HG02623 (cell line): ENCODE measurements around the gene ZNF580.
A peak's percentile ranks its signal among the peaks of the same experiment; 100 is the strongest.

Experiments
- ATAC-seq: cut with Tn5 transposase; IDR thresholded peaks from one replicate; pipeline ENCODE4 v1.9.1; 2021; ENCODE audit warnings: moderate library complexity; ENCODE audit not compliant: unreplicated experiment

The ZNF580 gene, protein sequence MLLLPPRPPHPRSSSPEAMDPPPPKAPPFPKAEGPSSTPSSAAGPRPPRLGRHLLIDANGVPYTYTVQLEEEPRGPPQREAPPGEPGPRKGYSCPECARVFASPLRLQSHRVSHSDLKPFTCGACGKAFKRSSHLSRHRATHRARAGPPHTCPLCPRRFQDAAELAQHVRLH

DNA sequence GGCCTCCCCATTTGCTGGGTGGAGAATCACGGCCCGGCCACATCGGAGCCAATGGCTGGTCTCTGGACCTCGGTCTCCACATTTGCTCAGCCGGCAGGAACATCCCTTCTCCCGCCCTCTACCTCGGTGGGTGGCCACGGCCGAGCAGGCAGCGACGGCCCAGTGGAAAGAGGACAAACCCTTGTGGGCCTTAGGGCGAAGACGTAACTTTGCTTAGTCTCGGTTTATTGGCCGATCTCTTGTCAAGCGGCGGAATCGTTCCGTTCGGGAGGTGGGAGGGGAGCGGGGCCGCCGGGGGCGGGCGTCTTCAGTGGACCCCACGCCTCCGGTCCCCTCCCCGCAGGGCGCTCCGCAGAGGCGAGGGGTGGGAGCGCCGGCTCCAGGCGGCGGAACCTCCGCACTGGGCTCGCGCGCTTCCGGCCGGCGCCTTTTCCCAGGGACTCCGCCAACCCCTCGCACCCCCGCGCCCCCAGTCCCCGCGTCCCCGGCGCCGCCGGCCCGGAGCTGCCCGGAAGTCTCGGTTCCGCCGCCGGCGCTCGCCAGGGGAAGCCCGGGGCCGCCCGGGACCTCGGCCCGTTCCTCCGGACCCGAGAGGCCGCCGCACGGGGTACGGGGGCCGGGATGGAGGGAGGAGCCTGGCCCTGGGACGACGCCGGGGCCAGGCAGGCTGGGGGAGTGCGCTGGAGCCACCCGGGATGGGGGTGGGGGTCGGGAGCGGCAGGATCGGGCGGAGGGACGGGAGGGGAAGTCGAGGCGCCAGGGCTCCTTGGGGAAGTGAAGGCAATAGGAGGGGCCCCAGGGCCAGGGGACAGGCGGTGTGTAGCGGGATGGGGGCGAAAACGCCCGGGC lies at the start of gene ZNF580:
TSS of gene ZNF580 (plus strand) at position 426 of the 849 bp plus-strand sequence. CDS start 1,507 bp downstream, outside the sequence.
- ATAC-seq: no peak

DNA sequence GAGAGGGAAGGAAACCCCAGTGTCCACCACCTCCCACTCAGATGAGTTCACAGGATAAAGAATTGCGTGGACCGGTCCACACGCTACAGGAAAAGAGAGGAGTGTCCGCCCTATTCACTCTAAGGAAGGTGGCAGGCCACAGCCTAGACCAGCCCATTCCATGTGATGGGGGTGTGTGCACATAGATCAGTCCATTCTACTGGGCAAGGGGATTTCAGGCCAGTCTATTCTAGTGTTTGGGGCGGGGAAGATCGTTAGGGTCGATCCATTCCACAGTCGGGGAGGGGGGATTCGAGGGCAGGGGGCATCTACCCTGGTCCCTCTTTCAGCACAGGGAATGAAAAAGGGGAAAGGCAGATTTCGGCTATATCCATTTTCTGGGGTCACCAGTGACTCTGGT lies 49.2 kb upstream of the ZNF580 start:
- no peak for ATAC-seq

DNA sequence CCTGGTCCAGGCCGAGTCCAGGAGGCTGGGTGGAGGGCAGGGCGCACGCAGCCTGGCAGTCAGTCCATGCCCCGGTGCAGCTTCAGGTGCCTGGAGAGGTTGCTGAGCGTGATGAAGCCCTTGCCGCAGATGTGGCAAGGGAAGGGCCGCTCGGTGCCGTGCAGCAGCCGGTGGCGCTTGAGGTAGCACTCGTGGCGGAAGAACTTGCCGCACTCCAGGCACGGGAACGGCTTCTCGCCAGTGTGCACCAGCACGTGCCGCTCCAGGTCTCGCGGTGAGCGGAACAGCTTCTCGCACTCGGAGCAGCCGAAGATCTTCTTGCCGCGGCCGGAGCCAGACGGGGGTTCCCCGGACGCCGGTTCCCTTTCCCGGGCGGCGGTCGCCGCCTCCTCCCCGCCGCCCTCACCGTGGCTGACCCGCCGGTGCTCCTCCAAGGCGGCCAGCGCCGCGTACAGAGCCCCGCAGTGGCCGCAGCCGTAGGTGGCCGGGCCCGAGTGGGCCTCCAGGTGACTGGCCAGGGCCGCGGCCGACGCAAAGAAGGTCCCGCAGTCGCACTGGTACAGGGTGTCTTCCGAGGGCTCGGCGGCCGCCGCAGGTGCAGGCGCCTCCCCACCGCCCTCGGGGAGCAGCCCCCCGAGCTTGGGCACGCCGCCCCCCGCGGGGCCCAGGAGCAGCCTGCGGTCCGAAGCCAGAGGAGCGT lies 48.3 kb upstream of the ZNF580 start:
- ATAC-seq: no peak

DNA sequence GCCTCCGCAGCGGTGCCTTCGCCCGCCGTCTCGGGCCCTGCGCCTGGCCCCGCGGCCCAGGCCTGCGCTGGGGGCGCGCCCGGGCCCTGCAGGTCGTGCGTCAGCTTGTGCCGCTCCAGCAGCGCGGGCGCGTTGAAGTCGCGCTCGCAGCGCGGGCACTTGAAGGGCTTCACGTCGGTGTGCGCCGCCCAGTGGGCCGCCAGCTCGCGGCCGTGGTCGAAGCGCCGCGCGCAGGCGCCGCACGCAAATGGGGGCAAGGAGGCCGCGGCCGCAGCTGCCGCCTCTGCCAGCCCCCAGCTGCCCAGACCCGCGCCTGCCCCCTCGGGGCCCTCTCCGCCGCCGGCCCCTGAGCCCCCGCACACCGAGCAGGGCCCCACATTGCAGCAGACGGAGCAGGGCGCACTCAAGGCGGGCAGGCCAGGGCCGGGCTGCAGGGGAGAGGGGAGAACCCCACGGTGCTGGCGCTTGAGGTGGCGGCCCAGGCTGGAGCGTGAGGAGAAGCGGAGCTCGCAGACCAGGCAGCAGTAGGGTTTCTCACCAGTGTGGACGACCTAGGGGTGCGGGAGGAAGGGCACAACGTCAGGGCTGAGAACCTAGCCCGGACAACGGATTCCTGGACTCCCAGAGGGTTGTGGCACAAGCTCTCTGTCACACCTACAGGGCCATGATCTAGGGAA lies 47.6 kb upstream of the ZNF580 start:
- ATAC-seq: no peak

DNA sequence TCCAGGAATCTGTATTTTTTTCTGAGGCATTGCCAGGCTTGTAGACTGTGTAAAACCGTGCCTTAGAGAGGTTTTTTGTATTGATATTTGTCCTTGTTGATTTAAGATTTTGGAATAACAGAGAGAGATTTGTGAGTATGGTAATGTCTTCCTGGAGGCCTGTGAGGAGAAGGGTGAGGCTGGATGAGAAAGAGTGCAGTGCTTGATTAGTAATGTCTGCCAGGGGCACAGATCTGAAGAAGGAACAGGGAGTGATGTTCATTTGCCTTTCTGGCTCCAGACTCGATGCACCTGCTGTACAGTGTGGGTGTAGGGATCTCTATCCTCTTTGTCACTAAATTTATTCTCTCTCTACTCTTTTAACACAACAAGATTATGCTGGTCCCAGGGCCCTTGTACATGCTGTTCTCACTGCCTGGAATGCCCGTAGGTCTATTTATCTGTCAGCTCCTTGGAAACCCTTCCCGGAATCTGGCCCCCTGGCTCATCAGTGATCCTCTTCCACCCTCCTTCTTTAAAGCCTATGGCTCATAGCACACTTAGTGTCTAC lies 45.7 kb upstream of the ZNF580 start:
- ATAC-seq: no peak

DNA sequence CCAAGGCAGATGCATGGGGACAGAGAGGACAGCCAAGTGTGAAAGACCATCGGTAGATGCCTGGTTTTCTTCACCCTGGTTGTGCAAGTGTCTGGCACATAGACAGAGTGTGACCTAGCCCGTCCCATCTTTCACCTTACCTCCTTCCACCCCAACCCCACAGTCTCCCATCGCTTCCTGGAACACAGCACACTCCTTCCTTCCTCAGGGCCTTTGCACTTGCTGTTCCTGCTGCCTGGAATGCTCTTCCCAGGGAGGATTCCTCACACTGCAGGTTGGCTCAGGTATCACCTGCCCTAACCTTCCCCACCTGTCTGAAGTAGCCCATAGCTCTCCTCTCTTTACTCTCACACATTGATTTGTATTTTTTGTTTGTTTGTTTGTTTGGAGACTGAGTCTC lies 44.5 kb upstream of the ZNF580 start:
- ATAC-seq: no peak

DNA sequence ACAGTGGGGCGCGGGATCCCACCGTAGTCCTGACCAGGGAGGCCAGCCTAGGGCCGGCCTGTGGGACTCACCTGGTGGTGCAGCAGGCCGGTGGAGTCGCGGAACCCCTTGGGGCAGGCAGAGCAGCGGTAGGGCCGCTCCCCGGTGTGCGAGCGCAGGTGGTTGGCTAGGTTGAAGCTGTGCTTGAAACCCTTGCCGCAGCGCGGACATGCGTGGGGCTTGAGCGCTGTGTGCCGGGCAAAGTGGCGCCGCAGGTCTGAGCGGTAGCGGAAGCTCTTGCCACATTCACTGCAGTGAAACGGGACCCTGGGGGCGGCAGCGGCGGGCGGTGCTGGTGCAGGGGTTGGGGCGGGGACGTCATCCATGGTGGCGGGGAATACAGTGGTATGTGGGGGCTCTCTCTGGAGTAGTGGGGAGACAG lies 43.3 kb upstream of the ZNF580 start:
- ATAC-seq: no peak

DNA sequence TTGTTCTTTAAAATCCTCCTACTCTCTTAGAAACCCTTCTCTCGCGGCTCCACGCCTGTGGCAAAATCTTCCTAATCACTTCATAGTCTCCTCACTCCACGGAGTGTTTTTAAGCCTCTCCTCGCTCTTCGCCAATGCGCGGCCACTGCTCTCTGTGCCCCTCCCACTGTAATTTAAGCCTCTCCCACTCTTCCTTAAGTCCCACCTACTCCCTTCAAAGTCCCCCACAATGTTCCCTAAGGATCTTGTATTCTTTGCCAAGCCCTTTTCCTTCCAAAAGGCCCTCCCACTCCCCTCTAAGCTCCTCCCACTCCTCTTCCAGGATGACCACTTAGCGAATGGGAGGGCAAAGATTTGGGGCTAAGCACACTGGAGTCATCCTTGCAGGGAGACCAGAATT lies 42.8 kb upstream of the ZNF580 start:
- ATAC-seq: no peak

DNA sequence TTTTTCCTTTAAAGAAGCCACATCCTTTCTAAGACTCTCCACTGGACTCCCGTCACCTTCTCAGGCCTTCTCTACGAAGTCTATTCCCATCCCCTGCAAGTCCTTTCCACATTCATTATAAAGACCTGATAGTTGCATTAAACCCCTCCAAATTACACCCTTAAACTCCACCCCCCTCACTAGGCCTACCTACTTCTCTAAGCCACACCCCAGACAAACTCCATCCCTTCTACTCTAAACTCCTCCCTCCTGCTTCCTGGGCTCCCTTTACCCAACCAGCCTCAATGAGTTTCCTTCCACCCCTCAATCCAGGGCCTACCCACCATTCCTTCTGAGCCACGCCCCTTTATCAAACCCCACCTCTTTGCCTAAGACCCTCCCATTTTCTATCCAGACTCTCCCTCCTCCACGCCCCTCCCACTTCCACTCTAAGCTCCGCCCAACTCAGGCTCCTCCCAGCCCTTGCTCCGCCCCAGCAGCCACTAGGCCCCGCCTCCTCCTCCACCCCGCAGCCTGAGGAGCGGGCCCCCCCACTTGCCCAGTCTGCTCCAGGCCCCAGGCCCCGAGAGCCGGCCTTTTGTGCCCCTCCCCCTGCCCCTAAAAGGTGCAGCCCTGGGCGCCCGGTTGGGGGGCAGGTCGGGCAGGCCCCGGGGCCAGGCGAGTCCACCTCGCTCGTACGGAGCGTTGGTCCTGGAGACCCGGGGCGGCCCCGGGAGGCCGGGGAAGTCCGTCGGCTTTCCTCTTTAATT lies 41.9 kb upstream of the ZNF580 start:
- peak; percentile 40 for ATAC-seq

DNA sequence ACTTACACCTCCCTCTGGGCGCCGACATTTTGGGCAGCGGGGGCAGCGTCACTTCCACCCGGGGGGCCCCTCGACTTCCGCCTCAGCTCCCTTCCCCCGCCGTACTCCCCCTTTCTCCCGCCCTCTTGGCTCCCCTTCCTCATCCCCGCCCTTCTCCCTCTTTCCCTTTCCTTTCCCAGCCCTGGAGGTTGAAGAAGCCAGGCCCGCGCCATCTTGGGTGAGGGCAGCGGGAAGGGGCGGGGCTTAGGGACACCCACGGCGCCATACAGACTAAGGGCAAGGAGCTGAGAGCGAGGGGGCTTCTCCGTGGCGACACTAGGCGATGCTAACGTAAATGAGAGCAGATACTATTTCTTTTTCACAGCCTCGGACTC lies 41.3 kb upstream of the ZNF580 start, which contains the start of gene FIZ1:
TSS of gene FIZ1 (minus strand) at position 50 of the 374 bp plus-strand sequence. CDS start 1,652 bp downstream, outside the sequence.
- ATAC-seq: peak; percentile 51

DNA sequence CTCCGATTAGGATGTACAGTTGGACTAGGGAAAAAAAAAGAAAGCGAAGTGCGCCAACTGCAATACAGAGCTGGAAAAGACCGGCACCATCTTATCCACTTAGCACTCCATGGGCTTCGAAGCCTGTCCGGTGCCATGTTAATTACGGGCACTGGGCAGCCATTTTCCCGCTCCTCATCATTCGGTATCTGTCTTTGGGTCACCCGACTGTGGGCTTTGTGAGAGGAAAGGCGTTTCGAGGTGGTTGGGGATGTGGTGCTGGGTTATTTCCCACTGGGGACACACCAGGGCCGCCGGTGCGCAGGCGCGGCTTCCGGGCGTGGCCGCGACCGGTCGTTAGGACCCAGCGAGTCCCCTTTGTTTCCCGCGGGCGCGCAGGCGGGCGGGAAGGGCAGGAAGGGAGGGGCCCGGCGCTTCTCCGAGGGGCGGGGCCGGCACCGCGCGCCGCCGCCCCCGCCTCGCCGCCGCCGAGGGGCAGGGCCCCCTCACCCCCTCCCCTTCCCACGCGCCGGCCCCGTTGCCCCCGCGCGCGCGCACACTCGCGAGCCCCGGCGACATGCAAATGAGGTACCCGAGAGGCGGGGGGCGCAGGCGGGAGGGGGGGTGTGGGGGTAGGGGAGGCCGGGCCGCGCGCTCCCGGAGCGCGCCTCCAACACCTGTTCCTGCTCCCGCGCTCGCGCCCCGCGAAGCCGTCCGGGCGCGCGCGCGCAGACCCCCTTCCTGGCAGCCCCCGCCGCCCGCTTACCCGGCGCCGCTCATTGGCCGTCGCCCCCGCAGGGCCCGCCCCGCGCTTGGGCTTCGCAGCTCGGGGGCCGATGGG lies 40.8 kb upstream of the ZNF580 start, which contains the start of gene ZNF524:
TSS of gene ZNF524 (plus strand) at position 447 of the 820 bp plus-strand sequence. CDS start 1,825 bp downstream, outside the sequence.
- ATAC-seq: peak; percentile 31

DNA sequence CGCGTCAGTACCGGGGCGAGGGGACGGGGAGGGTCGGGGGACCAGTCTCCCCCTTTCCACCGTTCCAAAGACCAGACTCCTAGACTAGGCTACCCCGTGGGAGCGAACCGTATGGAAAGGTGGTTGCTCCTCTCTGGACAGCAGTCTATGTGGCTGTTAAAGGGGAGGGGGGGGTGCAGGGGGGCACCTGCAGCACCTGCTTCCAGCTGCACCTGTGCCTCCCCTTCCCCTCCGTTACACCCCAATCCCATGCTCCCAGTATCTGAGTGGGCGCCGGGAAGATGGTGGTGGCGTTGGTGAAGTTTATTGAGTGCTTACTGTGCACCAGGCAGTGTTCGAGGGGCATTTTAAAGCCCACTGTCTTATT lies 40.2 kb upstream of the ZNF580 start:
- no peak for ATAC-seq

DNA sequence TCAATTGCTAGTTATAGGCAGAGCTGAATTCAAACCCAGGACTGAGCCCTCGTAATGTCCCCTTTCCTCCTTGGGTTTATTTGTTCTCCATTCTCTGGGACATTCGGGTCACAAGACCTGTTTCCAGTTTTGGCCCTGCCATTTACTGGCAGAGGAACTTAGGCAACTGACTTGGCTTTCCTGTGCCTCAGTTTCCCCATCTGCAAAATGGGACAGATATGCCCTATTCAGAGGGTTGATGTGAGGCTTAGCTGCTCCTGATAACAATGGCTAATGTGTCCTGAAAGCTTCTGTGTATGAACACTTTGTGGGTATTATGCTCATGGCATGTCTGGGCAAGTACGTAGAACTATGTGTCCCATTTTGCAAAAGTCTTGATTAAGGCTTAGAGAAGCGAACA lies 39.7 kb upstream of the ZNF580 start:
- ATAC-seq: no peak

DNA sequence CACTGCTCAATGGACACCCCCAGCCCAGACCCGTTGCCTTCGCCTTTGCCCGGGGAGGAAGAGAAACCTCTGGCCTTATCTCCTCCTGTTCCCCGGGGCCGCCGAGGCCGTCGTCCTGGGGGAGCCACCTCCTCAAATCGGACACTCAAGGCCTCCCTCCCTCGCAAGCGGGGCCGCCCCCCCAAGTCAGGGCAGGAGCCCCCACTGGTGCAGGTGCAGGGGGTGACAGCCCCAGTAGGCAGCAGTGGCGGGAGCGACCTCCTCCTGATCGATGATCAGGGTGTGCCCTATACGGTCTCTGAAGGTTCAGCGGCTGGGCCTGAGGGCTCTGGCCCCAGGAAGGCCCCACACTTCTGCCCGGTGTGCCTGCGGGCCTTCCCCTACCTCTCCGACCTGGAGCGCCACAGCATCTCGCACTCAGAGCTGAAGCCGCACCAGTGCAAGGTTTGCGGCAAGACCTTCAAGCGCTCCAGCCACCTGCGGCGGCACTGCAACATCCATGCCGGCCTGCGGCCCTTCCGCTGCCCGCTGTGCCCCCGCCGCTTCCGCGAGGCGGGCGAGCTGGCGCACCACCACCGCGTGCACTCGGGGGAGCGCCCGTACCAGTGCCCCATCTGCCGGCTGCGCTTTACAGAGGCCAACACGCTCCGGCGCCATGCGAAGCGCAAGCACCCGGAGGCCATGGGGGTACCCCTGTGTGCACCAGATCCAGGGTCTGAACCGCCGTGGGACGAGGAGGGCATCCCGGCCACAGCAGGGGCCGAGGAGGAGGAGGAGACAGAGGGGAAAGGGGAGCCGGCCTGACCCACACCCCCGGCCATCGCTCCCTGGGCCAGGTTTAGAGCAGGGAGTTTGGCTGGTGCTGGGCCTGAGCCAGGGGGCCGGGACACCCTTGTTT lies 38.4 kb upstream of the ZNF580 start:
- ATAC-seq: no peak

DNA sequence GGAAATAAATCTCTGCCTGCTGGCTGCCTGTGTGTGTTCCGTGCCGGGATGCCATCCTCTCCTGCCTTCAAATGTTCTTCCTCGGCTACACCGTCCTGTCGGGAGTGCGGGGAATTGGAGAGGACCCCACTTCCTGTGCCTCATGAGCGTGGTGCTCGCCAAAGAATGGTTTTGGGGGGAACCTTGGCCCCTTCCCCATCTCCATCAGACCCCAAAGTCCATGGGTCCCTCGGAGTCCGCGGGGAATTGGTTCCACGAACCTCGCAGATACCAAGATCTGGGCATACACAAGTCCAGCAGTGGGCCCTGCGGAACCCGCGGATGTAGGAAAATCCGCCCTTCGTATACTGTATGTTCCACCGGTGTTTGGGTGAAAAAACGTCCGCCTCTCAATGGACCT lies 37.7 kb upstream of the ZNF580 start:
- ATAC-seq: no peak

DNA sequence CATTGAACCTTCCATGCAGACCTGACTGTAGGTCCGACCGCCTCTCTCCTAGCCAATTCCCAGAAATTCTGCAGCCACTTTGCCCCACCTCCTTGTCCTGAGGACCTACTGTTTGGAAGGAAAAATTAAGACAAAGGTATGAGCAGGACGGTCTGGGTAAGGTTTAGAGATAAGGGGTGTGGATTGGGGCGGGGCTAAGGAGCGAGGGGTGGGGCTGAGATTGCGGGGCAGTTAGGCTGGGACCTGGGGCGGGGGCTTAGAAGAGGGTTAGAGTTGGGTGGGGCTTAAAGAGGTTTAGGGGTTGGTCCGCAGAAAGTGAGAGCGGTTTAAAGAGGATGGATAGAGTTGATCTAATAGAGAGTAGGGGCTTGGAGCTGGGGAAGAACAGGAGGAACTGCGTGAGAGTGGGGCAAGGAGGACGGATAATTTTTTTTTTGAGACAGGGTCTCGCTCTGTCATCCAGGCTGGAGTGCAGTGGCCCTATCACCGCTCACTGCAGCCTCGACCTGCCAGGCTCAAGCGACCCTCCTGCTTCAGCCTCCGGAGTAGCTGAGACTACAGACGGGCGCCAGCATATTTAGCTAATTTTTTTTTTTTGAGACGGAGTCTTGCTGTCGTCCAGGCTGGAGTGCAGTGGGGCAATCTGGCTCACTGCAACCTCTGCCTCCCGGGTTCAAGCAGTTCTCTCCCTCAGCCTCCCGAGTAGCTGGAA lies 37.1 kb upstream of the ZNF580 start:
- no peak for ATAC-seq

DNA sequence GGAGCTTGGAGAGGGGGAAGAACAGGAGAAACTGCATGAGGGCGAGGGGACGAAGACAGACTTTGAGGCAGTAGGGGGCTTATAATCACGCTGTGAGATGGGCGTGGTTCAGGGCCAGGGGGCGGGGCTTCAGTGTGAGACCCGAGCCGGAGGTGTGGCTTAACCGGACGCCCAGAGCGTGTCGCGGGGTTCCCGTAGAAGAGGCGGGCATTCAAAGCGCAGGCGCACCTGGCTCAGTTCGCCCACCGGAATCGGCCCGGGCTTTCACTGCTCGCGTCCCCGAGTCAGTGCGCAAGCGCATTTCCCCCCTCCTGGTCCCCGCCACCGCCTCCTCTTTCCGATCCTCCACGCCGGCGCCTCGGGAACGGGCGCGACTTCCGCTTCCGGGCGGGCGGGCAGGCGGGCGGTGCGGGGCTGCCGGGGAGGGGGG lies 35.6 kb upstream of the ZNF580 start:
- peak; percentile 65 for ATAC-seq
